Fibroblast of lung (primary cell): Measurements from ENCODE around the gene VAV2. TPM values are rescaled to one million over a fixed set of nuclear protein-coding genes. Genes with fewer than 3 reads are reported as not detected.

Experiments used
- DNase-seq, 2 donors: peaks; one replicate each; pipeline versions ENCODE4 v3.0.0 to v3.0.0-alpha.2; 2010; ENCODE audit warnings: low read depth in 2 of 2
- H2AFZ ChIP-seq: 2 replicates; pipeline ENCODE4 v1.5.1; 2012; ENCODE audit warnings: low read length, control low read depth, inconsistent platforms
- H3K27ac ChIP-seq: 2 replicates; pipeline ENCODE4 v1.5.1; 2011; ENCODE audit warnings: low read length, control low read depth; ENCODE audit not compliant: insufficient read depth
- H3K27me3 ChIP-seq: 2 replicates; pipeline ENCODE4 v1.5.1; 2011; ENCODE audit warnings: mild to moderate bottlenecking, low read length; ENCODE audit not compliant: control insufficient read depth, insufficient read depth
- H3K36me3 ChIP-seq: 2 replicates; pipeline ENCODE4 v1.5.1; 2011; ENCODE audit warnings: low read length; ENCODE audit not compliant: control insufficient read depth, insufficient read depth
- H3K4me1 ChIP-seq: 2 replicates; pipeline ENCODE4 v1.5.1; 2011; ENCODE audit warnings: low read length; ENCODE audit not compliant: control insufficient read depth, insufficient read depth; ENCODE audit errors: extremely low read depth
- H3K4me2 ChIP-seq: 2 replicates; pipeline ENCODE4 v1.5.1; 2011; ENCODE audit warnings: low read length, control low read depth; ENCODE audit not compliant: insufficient read depth; ENCODE audit errors: extremely low read depth
- H3K4me3 ChIP-seq, 4 experiments: fragments of 200-600 bp in 1 of 4; sonication (generic) in 1 of 4; replicated peaks in 1 of 4; 2 replicates each; pipeline ENCODE4 v1.5.1; 2011 to 2016; ENCODE audit warnings: low read length in 4 of 4, low read depth in 3 of 4, mild to moderate bottlenecking in 3 of 4, control low read depth in 2 of 4, inconsistent platforms in 1 of 4, mixed read lengths in 1 of 4; ENCODE audit not compliant: insufficient read depth in 1 of 4; ENCODE audit errors: control extremely low read depth in 1 of 4
- H3K79me2 ChIP-seq: 2 replicates; pipeline ENCODE4 v1.5.1; 2012; ENCODE audit warnings: mild to moderate bottlenecking, low read length, inconsistent platforms; ENCODE audit not compliant: control insufficient read depth, insufficient read depth
- H3K9ac ChIP-seq: 2 replicates; pipeline ENCODE4 v1.5.1; 2011; ENCODE audit warnings: mild to moderate bottlenecking, low read length, control low read depth; ENCODE audit not compliant: insufficient read depth
- H3K9me3 ChIP-seq: 2 replicates; pipeline ENCODE4 v1.5.1; 2012; ENCODE audit warnings: low read depth, low read length; ENCODE audit not compliant: control insufficient read depth, insufficient read depth
- H4K20me1 ChIP-seq: 2 replicates; pipeline ENCODE4 v1.5.1; 2011; ENCODE audit warnings: low read length; ENCODE audit not compliant: control insufficient read depth, insufficient read depth; ENCODE audit errors: extremely low read depth
- CTCF ChIP-seq, 2 donors: IDR thresholded peaks in 1 of 2; conservative IDR thresholded peaks in 1 of 2; 1 replicate in 1 of 2; 2 replicates in 1 of 2; pipeline ENCODE4 v1.5.1; 2011 to 2012; ENCODE audit warnings: low read length in 2 of 2, control low read depth in 1 of 2, inconsistent platforms in 1 of 2, low read depth in 1 of 2, mild to moderate bottlenecking in 1 of 2
- EZH2 ChIP-seq: IDR thresholded peaks from 2 replicates; pipeline ENCODE4 v1.5.1; 2012; ENCODE audit warnings: low read length, control low read depth, mild to moderate bottlenecking; ENCODE audit errors: missing control alignments
- polyA plus RNA-seq, 2 donors: library from polyadenylated mRNA; depleted of rRNA in 1 of 2; stranded (reverse) in 1 of 2; unstranded in 1 of 2; fragments of >200 nt; gene quantifications; 2 replicates each; pipeline ENCODE4 v1.2.1, GENCODE V29; 2011 to 2012; ENCODE audit warnings: missing spikeins in 1 of 2
- total RNA-seq: library from RNA; depleted of rRNA; stranded (reverse); fragments of >200 nt; gene quantifications from 2 replicates; pipeline ENCODE4 v1.2.1, GENCODE V29; 2014

VAV2 gene
- total and polyA plus RNA-seq, 2 donors (not counting 1 experiment from before 2014, with no cell fraction given): 13.7 to 17.7 TPM

GRCh38 chr9:134028575-134029247 is 36.6 kb upstream of the VAV2 start:
- H3K9me3 ChIP-seq: no peaks in the 10 kb centered on the region
- H3K36me3 ChIP-seq: peaks cover 10% of the 10 kb centered on the region
- H4K20me1 ChIP-seq: no peaks in the 10 kb centered on the region
- TF ChIP-seq CTCF (conservative IDR thresholded peaks at IDR 0.05 in 1 of 2, IDR thresholded peaks at IDR 0.05 in 1 of 2; ENCODE audit: low read depth in 1 of 2, low read length in 2 of 2) (no peak), EZH2 (no peak)
- no peaks in the 10 kb centered on the region for H3K79me2 ChIP-seq
- DNase-seq: no peak
- H3K27ac ChIP-seq: no peak overlapping the region
- H3K4me2 ChIP-seq: no peak overlapping the region
- H3K9ac ChIP-seq: no peak overlapping the region
- H3K4me1 ChIP-seq: no peaks in the 10 kb centered on the region
- no peak overlapping the region for H3K4me3 ChIP-seq
- H3K27me3 ChIP-seq: no peaks in the 10 kb centered on the region
- H2AFZ ChIP-seq: no peak overlapping the region

- Histone ChIP-seq H2AFZ (no peak overlapping the region), H3K4me2 (no peak overlapping the region), H3K9ac (no peak overlapping the region), H3K9me3 (no peaks in the 10 kb centered on the region), H3K4me1 (no peaks in the 10 kb centered on the region), H3K4me3 (no peak overlapping the region), H3K27me3 (no peaks in the 10 kb centered on the region), H3K27ac (no peak overlapping the region), H3K36me3 (peaks cover 8% of the 10 kb centered on the region), H3K79me2 (no peaks in the 10 kb centered on the region), H4K20me1 (no peaks in the 10 kb centered on the region)
- no peak for TF ChIP-seq CTCF (conservative IDR thresholded peaks at IDR 0.05 in 1 of 2, IDR thresholded peaks at IDR 0.05 in 1 of 2; ENCODE audit: low read depth in 1 of 2, low read length in 2 of 2)
- TF ChIP-seq EZH2: no peak
- no peak for DNase-seq
Observed at GRCh38 chr9:134028076-134028475, 36.0 kb upstream of the VAV2 start.

DNA sequence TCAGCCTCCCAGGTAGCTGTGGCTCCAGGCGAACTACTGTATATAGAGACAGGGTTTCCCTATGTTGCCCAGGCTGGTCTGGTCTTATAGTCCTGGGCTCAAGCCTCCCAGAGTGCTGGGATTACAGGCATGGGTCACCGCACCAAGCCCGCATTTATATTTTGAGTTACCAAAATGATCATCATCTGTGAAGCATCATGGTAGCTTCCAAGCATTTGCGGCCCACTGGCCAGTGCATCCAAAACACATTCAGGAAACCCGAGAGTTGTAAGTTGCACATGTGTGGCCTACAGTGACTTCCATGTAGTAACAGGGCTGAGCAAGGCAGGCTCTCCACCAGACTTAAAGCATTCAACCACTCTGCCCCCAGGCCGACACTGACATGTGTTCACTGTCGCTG is 35.4 kb upstream of the VAV2 start:
- TF ChIP-seq EZH2: no peak
- TF ChIP-seq CTCF (conservative IDR thresholded peaks at IDR 0.05 in 1 of 2, IDR thresholded peaks at IDR 0.05 in 1 of 2; ENCODE audit: low read depth in 1 of 2, low read length in 2 of 2): no peak
- Histone ChIP-seq H4K20me1 (no peaks in the 10 kb centered on the region), H3K9me3 (no peaks in the 10 kb centered on the region), H3K4me1 (no peaks in the 10 kb centered on the region), H3K79me2 (no peaks in the 10 kb centered on the region), H3K9ac (no peak overlapping the region), H3K4me3 (no peak overlapping the region), H3K4me2 (no peak overlapping the region), H3K27me3 (no peaks in the 10 kb centered on the region), H3K27ac (no peak overlapping the region), H2AFZ (no peak overlapping the region), H3K36me3 (peaks cover 8% of the 10 kb centered on the region)
- no peak for DNase-seq
